Measurements from ENCODE around the gene DCLRE1C. TPM values are rescaled to one million over a fixed set of nuclear protein-coding genes. Genes with fewer than 3 reads are reported as not detected.
"Not testable (repeated sequence)": the region's sequence is repeated elsewhere in the genome, so short reads cannot be mapped to it uniquely, and the experiment has no call there.

Gene DCLRE1C
- total RNA-seq, 1 donor from 2014 or later = 13.5 TPM

DNA sequence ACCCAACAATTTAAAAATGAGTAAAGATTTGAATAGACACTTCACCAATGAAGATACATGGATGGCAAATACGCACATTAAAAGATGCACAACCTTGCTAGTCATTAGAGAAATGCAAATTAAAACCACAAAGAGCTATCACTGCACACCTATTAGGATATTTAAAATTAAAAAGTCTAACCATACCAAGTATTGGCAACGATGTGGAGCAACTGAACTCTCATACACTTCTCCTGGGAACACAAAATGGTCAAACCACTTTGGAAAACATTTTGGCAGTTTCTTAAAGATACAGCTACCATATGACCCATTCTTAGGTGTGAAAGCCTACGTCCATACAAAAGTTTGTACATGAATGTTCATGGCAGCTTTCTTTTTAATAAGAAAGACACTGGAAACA, 36.1 kb downstream of the DCLRE1C start:
- H3K36me3 ChIP-seq = peaks cover 0 to 71% of the 10 kb centered on the region in 2 donors

GRCh38 chr10:14916600-14916999, 37.3 kb downstream of the DCLRE1C start:
- Histone ChIP-seq H3K4me3 (no peak overlapping the region), H3K9me3 (peaks cover 7% of the 10 kb centered on the region), H3K4me1 (peaks cover 8% of the 10 kb centered on the region), H3K27ac (no peak overlapping the region), H3K36me3 (peaks cover 5 to 63% of the 10 kb centered on the region in 2 donors), H3K27me3 (no peaks in the 10 kb centered on the region)
- DNase-seq (ENCODE audit: extremely low spot score in 2 of 2) = no peak
- TF ChIP-seq, protein P1, sequence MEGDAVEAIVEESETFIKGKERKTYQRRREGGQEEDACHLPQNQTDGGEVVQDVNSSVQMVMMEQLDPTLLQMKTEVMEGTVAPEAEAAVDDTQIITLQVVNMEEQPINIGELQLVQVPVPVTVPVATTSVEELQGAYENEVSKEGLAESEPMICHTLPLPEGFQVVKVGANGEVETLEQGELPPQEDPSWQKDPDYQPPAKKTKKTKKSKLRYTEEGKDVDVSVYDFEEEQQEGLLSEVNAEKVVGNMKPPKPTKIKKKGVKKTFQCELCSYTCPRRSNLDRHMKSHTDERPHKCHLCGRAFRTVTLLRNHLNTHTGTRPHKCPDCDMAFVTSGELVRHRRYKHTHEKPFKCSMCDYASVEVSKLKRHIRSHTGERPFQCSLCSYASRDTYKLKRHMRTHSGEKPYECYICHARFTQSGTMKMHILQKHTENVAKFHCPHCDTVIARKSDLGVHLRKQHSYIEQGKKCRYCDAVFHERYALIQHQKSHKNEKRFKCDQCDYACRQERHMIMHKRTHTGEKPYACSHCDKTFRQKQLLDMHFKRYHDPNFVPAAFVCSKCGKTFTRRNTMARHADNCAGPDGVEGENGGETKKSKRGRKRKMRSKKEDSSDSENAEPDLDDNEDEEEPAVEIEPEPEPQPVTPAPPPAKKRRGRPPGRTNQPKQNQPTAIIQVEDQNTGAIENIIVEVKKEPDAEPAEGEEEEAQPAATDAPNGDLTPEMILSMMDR (IDR thresholded peaks at IDR 0.05) = no peak
- TF ChIP-seq POLR2AphosphoS5 (IDR thresholded peaks at IDR 0.05; ENCODE audit: insufficient read depth in 1 of 2, low read depth in 1 of 2) (no peak), POLR2A (IDR thresholded peaks at IDR 0.05) (no peak)
- intact Hi-C loops (cut with DNase I) = no loop called here

More for the DNA sequence above, 36.1 kb downstream of the DCLRE1C start:
- Histone ChIP-seq H3K9me3 (peaks cover 7% of the 10 kb centered on the region), H3K27me3 (no peaks in the 10 kb centered on the region), H3K4me1 (peaks cover 8% of the 10 kb centered on the region), H3K27ac (no peak overlapping the region), H3K4me3 (no peak overlapping the region)
- TF ChIP-seq POLR2A (IDR thresholded peaks at IDR 0.05) (no peak), POLR2AphosphoS5 (IDR thresholded peaks at IDR 0.05; ENCODE audit: insufficient read depth in 1 of 2, low read depth in 1 of 2) (no peak)
- TF ChIP-seq, protein P1 (IDR thresholded peaks at IDR 0.05) = no peak
- DNase-seq (ENCODE audit: extremely low spot score in 2 of 2) = no peak
- intact Hi-C loops (cut with DNase I) = no loop called here

GRCh38 chr10:14911801-14912200, 42.1 kb downstream of the DCLRE1C start:
- no peaks in the 10 kb centered on the region for H3K27me3 ChIP-seq
- TF ChIP-seq, protein P1 (IDR thresholded peaks at IDR 0.05) = no peak
- no peak for TF ChIP-seq POLR2AphosphoS5 (IDR thresholded peaks at IDR 0.05; ENCODE audit: insufficient read depth in 1 of 2, low read depth in 1 of 2)
- TF ChIP-seq POLR2A (IDR thresholded peaks at IDR 0.05) = no peak
- peaks cover 8% of the 10 kb centered on the region for H3K4me1 ChIP-seq
- H3K4me3 ChIP-seq = no peak overlapping the region
- intact Hi-C loops (cut with DNase I) = no loop called here
- H3K9me3 ChIP-seq = no peaks in the 10 kb centered on the region
- H3K27ac ChIP-seq = no peak overlapping the region
- H3K36me3 ChIP-seq = peaks cover 5 to 38% of the 10 kb centered on the region in 2 donors
- no peak for DNase-seq (ENCODE audit: extremely low spot score in 2 of 2)

- Histone ChIP-seq H3K27me3 (no peaks in the 10 kb centered on the region), H3K9me3 (no peaks in the 10 kb centered on the region), H3K4me1 (peaks cover 8% of the 10 kb centered on the region), H3K4me3 (no peak overlapping the region), H3K36me3 (peaks cover 5 to 39% of the 10 kb centered on the region in 2 donors), H3K27ac (no peak overlapping the region)
- TF ChIP-seq POLR2AphosphoS5 (IDR thresholded peaks at IDR 0.05; ENCODE audit: insufficient read depth in 1 of 2, low read depth in 1 of 2) (no peak), POLR2A (IDR thresholded peaks at IDR 0.05) (no peak)
- TF ChIP-seq, protein P1 (IDR thresholded peaks at IDR 0.05) = no peak
- DNase-seq (ENCODE audit: extremely low spot score in 2 of 2) = no peak
- intact Hi-C loops (cut with DNase I) = no loop called here
Measured at GRCh38 chr10:14910953-14911352, 42.9 kb downstream of the DCLRE1C start.

- no peaks in the 10 kb centered on the region for H3K4me1 ChIP-seq
- peaks cover 5 to 33% of the 10 kb centered on the region in 2 donors for H3K36me3 ChIP-seq
- intact Hi-C loops (cut with DNase I) = no loop called here
- no peak overlapping the region for H3K4me3 ChIP-seq
- no peak overlapping the region for H3K27ac ChIP-seq
- no peaks in the 10 kb centered on the region for H3K9me3 ChIP-seq
- DNase-seq (ENCODE audit: extremely low spot score in 2 of 2) = no peak
- H3K27me3 ChIP-seq = no peaks in the 10 kb centered on the region
- TF ChIP-seq POLR2AphosphoS5 (IDR thresholded peaks at IDR 0.05; ENCODE audit: insufficient read depth in 1 of 2, low read depth in 1 of 2) = no peak
- TF ChIP-seq, protein P1 (IDR thresholded peaks at IDR 0.05) = no peak
- TF ChIP-seq POLR2A (IDR thresholded peaks at IDR 0.05) = no peak
Measured at GRCh38 chr10:14909101-14909500, 44.8 kb downstream of the DCLRE1C start.

DNA sequence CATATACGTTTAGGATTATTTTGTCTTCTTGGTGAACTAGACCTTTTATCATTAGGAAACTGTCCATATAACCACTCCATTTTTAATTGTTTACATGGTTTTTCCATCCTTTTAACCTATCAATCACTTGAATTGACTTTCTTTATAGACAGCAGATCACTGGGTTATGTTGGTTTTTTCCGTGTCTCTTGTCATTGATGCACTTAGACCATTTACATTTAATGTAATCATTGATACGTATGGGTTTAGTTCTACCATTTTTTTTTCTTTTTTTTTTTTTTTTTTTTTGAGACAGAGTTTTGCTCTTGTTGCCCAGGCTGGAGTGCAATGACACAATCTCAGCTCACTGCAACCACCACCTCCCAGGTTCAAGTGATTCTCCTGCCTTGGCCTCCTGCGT, 46.3 kb downstream of the DCLRE1C start:
- H3K4me3 ChIP-seq; H3K27ac ChIP-seq; intact Hi-C loops (cut with DNase I); DNase-seq (ENCODE audit: extremely low spot score in 2 of 2); H3K4me1 ChIP-seq; H3K27me3 ChIP-seq; H3K9me3 ChIP-seq: not testable (repeated sequence)
- H3K36me3 ChIP-seq = peaks cover 5 to 30% of the 10 kb centered on the region in 2 donors
